ENCODE data around the gene ZNF821.

DNA sequence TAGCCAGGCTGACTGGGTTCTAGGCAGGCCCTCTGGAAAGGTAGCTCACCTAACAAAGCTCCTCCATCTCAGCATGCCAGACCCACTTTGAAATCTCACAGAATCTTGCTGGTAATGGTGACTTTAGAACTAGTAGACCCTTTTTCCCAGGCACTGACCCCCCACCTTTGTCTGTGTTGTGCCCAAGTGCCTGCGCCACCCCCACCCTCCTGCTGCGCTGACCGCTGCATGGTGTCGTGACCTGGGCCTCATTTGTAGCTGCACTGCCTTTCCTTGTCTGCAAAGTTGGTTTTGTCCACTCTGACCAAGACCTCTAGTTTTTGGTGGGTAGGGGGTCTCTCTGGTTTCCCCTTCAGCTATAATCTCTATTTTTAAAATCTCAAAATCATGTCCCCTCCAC is 31.4 kb downstream of the ZNF821 start:
- TF ChIP-seq, protein P1, sequence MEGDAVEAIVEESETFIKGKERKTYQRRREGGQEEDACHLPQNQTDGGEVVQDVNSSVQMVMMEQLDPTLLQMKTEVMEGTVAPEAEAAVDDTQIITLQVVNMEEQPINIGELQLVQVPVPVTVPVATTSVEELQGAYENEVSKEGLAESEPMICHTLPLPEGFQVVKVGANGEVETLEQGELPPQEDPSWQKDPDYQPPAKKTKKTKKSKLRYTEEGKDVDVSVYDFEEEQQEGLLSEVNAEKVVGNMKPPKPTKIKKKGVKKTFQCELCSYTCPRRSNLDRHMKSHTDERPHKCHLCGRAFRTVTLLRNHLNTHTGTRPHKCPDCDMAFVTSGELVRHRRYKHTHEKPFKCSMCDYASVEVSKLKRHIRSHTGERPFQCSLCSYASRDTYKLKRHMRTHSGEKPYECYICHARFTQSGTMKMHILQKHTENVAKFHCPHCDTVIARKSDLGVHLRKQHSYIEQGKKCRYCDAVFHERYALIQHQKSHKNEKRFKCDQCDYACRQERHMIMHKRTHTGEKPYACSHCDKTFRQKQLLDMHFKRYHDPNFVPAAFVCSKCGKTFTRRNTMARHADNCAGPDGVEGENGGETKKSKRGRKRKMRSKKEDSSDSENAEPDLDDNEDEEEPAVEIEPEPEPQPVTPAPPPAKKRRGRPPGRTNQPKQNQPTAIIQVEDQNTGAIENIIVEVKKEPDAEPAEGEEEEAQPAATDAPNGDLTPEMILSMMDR (IDR thresholded peaks at IDR 0.05; ENCODE audit: borderline replicate concordance, extremely low read depth, low read length, poor library complexity, severe bottlenecking): no peak
- TF ChIP-seq EZH2 (IDR thresholded peaks at IDR 0.05; ENCODE audit: borderline replicate concordance, low read depth, low read length, severe bottlenecking): no peak

Measured in DND-41 (cell line).